Measurements from ENCODE around the gene LAMA2. TPM values are rescaled to one million over a fixed set of nuclear protein-coding genes. Genes with fewer than 3 reads are reported as not detected.

Gene LAMA2
- total RNA-seq, 1 donor from 2014 or later: 54.0 TPM

DNA sequence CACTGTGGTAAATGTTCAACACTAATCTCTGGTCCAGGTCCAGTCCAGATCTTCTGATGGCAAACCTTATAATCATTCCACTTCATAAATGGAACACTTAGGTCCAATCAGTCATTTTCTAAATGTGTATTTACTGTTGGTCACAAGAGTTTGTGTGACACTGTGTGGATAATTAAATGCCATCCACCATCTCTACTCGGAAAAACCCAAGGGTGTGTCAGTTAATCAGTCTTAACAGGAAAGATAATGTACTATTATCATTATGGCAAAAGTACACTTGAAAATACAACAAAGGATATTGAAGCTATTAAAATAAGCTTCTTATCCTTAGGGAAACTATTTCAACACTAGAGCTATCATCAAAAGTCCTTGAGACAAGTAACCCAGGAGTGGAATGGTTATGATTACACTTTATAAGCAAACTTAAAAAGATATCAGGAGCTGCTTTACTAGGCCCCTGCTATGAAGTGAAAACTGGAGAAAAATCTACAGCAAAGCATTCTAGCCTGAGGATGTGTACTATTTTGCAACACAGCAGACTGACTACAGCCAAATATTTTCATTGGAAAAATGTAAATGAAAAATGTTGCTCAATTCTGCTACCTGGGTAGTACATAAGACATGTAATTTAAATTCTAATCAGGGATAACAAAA, 227.9 kb downstream of the LAMA2 start:
- Mint-ChIP-seq H3K27me3 (no peaks in the 10 kb centered on the region), H3K4me1 (ENCODE audit: unreplicated experiment) (peaks cover 9% of the 10 kb centered on the region), H3K36me3 (no peaks in the 10 kb centered on the region), H3K9me3 (no peaks in the 10 kb centered on the region), H3K4me3 (no peak overlapping the region), H3K27ac (no peak overlapping the region)
- TF ChIP-seq, protein P1, sequence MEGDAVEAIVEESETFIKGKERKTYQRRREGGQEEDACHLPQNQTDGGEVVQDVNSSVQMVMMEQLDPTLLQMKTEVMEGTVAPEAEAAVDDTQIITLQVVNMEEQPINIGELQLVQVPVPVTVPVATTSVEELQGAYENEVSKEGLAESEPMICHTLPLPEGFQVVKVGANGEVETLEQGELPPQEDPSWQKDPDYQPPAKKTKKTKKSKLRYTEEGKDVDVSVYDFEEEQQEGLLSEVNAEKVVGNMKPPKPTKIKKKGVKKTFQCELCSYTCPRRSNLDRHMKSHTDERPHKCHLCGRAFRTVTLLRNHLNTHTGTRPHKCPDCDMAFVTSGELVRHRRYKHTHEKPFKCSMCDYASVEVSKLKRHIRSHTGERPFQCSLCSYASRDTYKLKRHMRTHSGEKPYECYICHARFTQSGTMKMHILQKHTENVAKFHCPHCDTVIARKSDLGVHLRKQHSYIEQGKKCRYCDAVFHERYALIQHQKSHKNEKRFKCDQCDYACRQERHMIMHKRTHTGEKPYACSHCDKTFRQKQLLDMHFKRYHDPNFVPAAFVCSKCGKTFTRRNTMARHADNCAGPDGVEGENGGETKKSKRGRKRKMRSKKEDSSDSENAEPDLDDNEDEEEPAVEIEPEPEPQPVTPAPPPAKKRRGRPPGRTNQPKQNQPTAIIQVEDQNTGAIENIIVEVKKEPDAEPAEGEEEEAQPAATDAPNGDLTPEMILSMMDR (conservative IDR thresholded peaks at IDR 0.05): no peak
- DNase-seq (ENCODE audit: extremely low spot score, unreplicated experiment): no peak

DNA sequence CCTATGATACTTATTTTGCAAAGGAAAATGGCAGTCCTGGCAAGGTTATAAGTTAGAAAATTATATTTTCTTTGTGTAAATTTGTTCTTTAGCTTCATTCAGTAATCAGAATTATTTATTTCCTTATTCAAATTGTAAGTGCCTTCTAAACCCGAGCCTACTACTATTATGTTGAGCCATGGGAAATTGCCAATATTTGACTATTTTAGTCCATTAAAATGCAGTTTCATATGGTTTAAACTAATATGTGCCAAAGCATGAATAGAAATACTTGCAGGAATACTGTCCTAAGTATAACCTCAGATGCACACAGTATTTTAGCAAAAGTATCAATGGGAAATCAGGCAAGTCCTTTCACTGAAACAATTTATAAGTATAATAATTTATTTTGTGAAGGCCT, 228.4 kb downstream of the LAMA2 start:
- peaks cover 6% of the 10 kb centered on the region for H3K4me1 Mint-ChIP-seq (ENCODE audit: unreplicated experiment)
- DNase-seq (ENCODE audit: extremely low spot score, unreplicated experiment): no peak
- no peaks in the 10 kb centered on the region for H3K27me3 Mint-ChIP-seq
- no peak overlapping the region for H3K27ac Mint-ChIP-seq
- no peaks in the 10 kb centered on the region for H3K9me3 Mint-ChIP-seq
- no peaks in the 10 kb centered on the region for H3K36me3 Mint-ChIP-seq
- TF ChIP-seq, protein P1 (conservative IDR thresholded peaks at IDR 0.05): no peak
- no peak overlapping the region for H3K4me3 Mint-ChIP-seq

DNA sequence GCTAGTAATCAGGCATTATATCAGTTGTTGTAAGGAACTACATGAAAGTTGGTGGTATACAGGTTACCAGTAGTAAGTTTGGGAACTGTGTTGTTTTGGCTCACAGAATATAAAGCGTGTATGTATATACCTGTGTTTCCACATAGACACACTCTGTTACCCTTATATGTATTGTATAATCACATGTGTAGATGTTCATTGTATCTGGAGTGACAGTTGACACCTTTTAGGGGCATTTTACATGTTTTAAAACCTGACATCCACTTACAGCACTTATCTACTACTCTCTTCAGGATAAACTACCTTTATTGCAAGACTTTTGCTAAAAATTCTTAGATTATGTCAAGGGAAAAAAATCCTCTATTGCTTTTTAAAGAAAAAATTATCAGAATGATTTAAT, 228.9 kb downstream of the LAMA2 start:
- TF ChIP-seq, protein P1 (conservative IDR thresholded peaks at IDR 0.05): no peak

DNA sequence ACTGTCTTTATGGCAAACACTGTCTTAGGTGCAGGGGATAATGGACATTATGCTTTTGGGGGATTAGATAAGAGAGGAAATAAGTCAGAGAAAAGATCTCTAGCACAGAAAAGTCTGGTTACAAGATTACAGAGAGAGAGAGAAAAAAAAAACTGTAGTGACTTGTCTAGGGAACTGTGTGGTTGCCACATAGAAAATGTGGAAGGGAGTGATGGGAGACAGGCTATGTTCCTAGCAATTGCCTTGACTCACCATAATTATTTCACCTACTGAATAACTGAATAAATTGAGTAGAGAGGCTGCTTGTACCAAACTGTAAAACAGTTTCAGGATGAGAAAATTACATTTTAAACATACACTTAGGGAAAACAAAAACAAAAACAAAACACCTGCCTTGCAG, 229.7 kb downstream of the LAMA2 start:
- Mint-ChIP-seq H3K27me3 (no peaks in the 10 kb centered on the region), H3K4me1 (ENCODE audit: unreplicated experiment) (peaks cover 11% of the 10 kb centered on the region), H3K27ac (no peak overlapping the region), H3K36me3 (no peaks in the 10 kb centered on the region), H3K9me3 (no peaks in the 10 kb centered on the region), H3K4me3 (no peak overlapping the region)
- TF ChIP-seq, protein P1 (conservative IDR thresholded peaks at IDR 0.05): no peak
- no peak for DNase-seq (ENCODE audit: extremely low spot score, unreplicated experiment)

More for the DNA sequence above, 228.9 kb downstream of the LAMA2 start:
- peaks cover 6% of the 10 kb centered on the region for H3K4me1 Mint-ChIP-seq (ENCODE audit: unreplicated experiment)
- no peak for DNase-seq (ENCODE audit: extremely low spot score, unreplicated experiment)
- no peaks in the 10 kb centered on the region for H3K9me3 Mint-ChIP-seq
- H3K27ac Mint-ChIP-seq: no peak overlapping the region
- H3K4me3 Mint-ChIP-seq: no peak overlapping the region
- H3K36me3 Mint-ChIP-seq: no peaks in the 10 kb centered on the region
- no peaks in the 10 kb centered on the region for H3K27me3 Mint-ChIP-seq

DNA sequence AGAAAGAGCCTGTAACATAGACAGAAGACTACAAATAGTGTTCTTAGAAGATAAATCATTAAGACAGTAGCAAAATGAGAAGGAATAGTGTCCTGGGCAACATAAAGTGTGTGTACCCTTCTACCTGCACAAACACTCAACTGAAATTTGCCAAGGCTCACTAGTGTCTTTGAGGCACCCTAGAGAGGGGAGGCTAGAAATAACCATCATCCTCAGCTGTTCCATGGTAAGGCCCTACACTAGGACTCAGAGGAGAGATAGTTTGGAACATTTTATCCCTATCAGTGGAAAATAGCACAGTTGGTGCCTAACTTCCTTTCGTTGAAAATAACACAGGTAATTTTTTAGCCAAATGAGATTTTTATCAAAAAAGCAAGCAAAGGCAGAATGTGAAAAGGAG, 230.7 kb downstream of the LAMA2 start:
- TF ChIP-seq, protein P1 (conservative IDR thresholded peaks at IDR 0.05): no peak
- Mint-ChIP-seq H3K27me3 (no peaks in the 10 kb centered on the region), H3K36me3 (no peaks in the 10 kb centered on the region), H3K4me1 (ENCODE audit: unreplicated experiment) (peaks cover 20% of the 10 kb centered on the region), H3K27ac (no peak overlapping the region), H3K9me3 (no peaks in the 10 kb centered on the region), H3K4me3 (no peak overlapping the region)
- no peak for DNase-seq (ENCODE audit: extremely low spot score, unreplicated experiment)

Measured in type B pancreatic cell (in vitro differentiated cells).